Limb (tissue), 2 donors: ENCODE data around the gene ENTPD6.
A peak's percentile ranks its signal among the peaks of the same experiment; 100 is the strongest.
"Not testable (repeated sequence)": the region's sequence is repeated elsewhere in the genome, so short reads cannot be mapped to it uniquely, and the experiment has no call there.

Experiments
- DNase-seq, 2 donors: peaks; one replicate each; pipeline ENCODE4 v3.0.0-alpha.2; 2016; ENCODE audit errors: extremely low spot score in 2 of 2

Gene ENTPD6

GRCh38 chr20:25195014-25195961, at the start of gene ENTPD6:
Gene ENTPD6 (plus strand): TSS chr20:25195712. CDS start chr20:25206537, 10,825 bp downstream.
- peak; percentile 90 to 97 for DNase-seq

- DNase-seq = no peak
Measured at GRCh38 chr20:25146976-25147375, 48.5 kb upstream of the ENTPD6 start.

- no peak for DNase-seq
Measured at GRCh38 chr20:25147716-25148115, 47.8 kb upstream of the ENTPD6 start.

GRCh38 chr20:25148181-25148981, 47.1 kb upstream of the ENTPD6 start:
- peak; percentile 43 to 81 for DNase-seq

- DNase-seq = no peak
Measured at GRCh38 chr20:25148982-25149846, 46.3 kb upstream of the ENTPD6 start.

- DNase-seq = peak; percentile 10 to 46
Measured at GRCh38 chr20:25150016-25150415, 45.5 kb upstream of the ENTPD6 start.

GRCh38 chr20:25158043-25158442, 37.5 kb upstream of the ENTPD6 start:
- DNase-seq = no peak

- no peak for DNase-seq
Measured at GRCh38 chr20:25160467-25160866, 35.0 kb upstream of the ENTPD6 start.

- DNase-seq = no peak
Measured at GRCh38 chr20:25160897-25161296, 34.6 kb upstream of the ENTPD6 start.

GRCh38 chr20:25165128-25165527, 30.4 kb upstream of the ENTPD6 start:
- DNase-seq = no peak

- not testable (repeated sequence) for DNase-seq
Measured at GRCh38 chr20:25166105-25166782, 29.3 kb upstream of the ENTPD6 start.

- no peak for DNase-seq
Measured at GRCh38 chr20:25173321-25173720, 22.2 kb upstream of the ENTPD6 start.

GRCh38 chr20:25173886-25174308, 21.6 kb upstream of the ENTPD6 start:
- DNase-seq = no peak

- DNase-seq = no peak
Measured at GRCh38 chr20:25176184-25176583, 19.3 kb upstream of the ENTPD6 start.

GRCh38 chr20:25177890-25178321, 17.6 kb upstream of the ENTPD6 start:
- DNase-seq = no peak

- DNase-seq = peak in 1 of 2 donors; percentile 36
Measured at GRCh38 chr20:25178563-25179438, 16.7 kb upstream of the ENTPD6 start.

- no peak for DNase-seq
Measured at GRCh38 chr20:25179439-25180089, 15.9 kb upstream of the ENTPD6 start.

- DNase-seq = not testable (repeated sequence)
Measured at GRCh38 chr20:25184391-25184790, 11.1 kb upstream of the ENTPD6 start.

GRCh38 chr20:25187220-25187619, 8.3 kb upstream of the ENTPD6 start:
- DNase-seq = no peak
